ENCODE results near the gene CTBP2. TPM values are rescaled to one million over a fixed set of nuclear protein-coding genes. Genes with fewer than 3 reads are reported as not detected.

Gene CTBP2
- total RNA-seq, 4 donors from 2014 or later, result 41.8 to 55.9 (median 47.1) TPM

DNA sequence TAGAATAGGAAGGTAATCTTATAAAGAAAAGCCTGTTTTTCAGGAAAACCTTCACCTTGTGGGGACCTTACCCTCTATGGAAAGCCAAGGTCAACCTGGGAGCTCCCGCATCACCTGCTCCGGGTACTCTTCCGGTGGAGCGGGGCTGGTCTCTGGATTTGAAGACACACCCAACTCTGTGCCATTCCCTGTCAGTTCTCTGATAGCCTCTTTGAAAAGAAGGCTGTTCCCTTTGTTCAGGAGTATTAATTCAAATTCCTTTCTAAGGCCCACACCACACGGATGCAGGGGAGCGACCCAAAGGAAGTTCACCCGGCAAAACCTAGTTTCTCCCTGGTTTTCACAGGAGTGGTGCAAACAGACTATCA, 10.7 kb downstream of the CTBP2 start:
- peak overlapping the region; percentile 79 to 99 (median 91) for H3K27ac ChIP-seq
- no peak for DNase-seq
- TF ChIP-seq POLR2A (IDR thresholded peaks at IDR 0.05), result no peak
- TF ChIP-seq, protein P1, sequence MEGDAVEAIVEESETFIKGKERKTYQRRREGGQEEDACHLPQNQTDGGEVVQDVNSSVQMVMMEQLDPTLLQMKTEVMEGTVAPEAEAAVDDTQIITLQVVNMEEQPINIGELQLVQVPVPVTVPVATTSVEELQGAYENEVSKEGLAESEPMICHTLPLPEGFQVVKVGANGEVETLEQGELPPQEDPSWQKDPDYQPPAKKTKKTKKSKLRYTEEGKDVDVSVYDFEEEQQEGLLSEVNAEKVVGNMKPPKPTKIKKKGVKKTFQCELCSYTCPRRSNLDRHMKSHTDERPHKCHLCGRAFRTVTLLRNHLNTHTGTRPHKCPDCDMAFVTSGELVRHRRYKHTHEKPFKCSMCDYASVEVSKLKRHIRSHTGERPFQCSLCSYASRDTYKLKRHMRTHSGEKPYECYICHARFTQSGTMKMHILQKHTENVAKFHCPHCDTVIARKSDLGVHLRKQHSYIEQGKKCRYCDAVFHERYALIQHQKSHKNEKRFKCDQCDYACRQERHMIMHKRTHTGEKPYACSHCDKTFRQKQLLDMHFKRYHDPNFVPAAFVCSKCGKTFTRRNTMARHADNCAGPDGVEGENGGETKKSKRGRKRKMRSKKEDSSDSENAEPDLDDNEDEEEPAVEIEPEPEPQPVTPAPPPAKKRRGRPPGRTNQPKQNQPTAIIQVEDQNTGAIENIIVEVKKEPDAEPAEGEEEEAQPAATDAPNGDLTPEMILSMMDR (IDR thresholded peaks at IDR 0.05), result no peak
- peaks cover 69 to 100% (median 89%) of the 10 kb centered on the region in 3 donors for H3K4me1 ChIP-seq
- no peaks in the 10 kb centered on the region for H3K9me3 ChIP-seq
- H3K27me3 ChIP-seq, result no peaks in the 10 kb centered on the region
- H3K36me3 ChIP-seq, result peaks cover 0 to 7% (median 0%) of the 10 kb centered on the region in 3 donors
- intact Hi-C loops (cut with DNase I), result loop anchor here (10.0 kb wide), 2 partner anchors 85 to 235 kb away; no protein-coding TSS in a partner anchor
- no peak overlapping the region for H3K4me3 ChIP-seq
- WGBS, 2 donors, result 28 to 42% methylated on average over 5 to 6 of the region's 7 CpGs

DNA sequence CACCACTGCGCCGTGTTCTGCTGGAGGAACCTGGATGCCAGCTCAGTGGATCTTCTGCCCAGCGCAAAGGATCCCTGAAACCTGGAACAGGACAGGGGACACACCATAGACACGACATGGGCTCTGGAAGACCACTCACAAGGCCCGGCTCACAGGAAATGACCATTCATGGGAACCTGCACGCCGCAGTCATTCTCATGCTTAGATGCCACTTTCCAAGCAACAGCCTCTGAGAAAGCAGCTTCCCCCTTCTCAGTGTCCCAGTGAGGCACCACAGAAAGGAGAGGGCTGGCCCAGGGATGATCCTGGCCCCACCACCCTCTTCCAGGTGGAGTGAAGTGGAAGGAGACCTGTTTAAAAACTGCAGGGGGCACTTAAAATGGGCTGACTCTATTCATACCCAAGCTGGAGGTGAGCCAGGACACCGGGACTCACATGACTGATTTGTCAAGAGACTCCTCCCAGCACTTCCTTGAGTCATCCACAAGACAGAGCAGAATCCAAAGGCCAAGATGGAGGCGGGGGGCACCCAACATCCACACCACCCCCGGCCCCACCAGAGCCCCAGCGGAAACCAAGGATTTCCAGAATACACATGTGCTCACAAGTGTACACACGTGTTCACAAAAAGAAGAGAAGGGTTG, 11.2 kb downstream of the CTBP2 start:
- Histone ChIP-seq H3K9me3 (no peaks in the 10 kb centered on the region), H3K27ac (peak overlapping the region; percentile 79 to 99 (median 91)), H3K4me1 (peaks cover 72 to 100% (median 90%) of the 10 kb centered on the region in 3 donors), H3K36me3 (peaks cover 0 to 7% (median 0%) of the 10 kb centered on the region in 3 donors), H3K4me3 (no peak overlapping the region), H3K27me3 (no peaks in the 10 kb centered on the region)
- 27 to 54% methylated on average over 5 to 10 of the region's 12 CpGs for WGBS, 2 donors
- TF ChIP-seq POLR2A (IDR thresholded peaks at IDR 0.05), result no peak
- TF ChIP-seq, protein P1 (IDR thresholded peaks at IDR 0.05), result no peak
- intact Hi-C loops (cut with DNase I), result loop anchor here (10.0 kb wide), 1 partner anchor 234 kb away; no protein-coding TSS in a partner anchor
- DNase-seq, result no peak

DNA sequence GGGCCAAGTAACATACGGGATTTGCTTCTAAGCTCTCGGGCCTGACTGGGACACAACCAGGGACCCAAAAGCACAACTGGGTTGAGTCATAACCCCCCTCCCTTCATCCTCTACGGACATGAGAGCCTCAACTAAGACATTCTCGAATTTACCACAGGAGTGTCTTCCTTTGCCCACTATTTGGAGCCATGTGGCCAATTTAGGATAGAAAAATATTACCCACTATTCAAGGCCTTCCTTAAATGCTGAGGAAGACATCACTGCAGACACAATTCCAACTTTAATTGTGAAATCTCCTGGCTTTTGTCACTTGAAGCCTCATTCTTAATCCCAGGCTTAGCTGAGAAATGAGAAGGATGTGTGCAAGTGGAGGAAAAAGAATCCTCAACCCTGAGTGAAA, 11.8 kb downstream of the CTBP2 start:
- peak overlapping the region; percentile 79 to 99 (median 91) for H3K27ac ChIP-seq
- no peaks in the 10 kb centered on the region for H3K9me3 ChIP-seq
- peaks cover 0 to 7% (median 0%) of the 10 kb centered on the region in 3 donors for H3K36me3 ChIP-seq
- peaks cover 76 to 100% (median 90%) of the 10 kb centered on the region in 3 donors for H3K4me1 ChIP-seq
- TF ChIP-seq, protein P1 (IDR thresholded peaks at IDR 0.05), result no peak
- TF ChIP-seq POLR2A (IDR thresholded peaks at IDR 0.05), result no peak
- no peaks in the 10 kb centered on the region for H3K27me3 ChIP-seq
- intact Hi-C loops (cut with DNase I), result loop anchor here (10.0 kb wide), 1 partner anchor 234 kb away; no protein-coding TSS in a partner anchor
- 31 to 42% methylated on average over 4 of the region's 4 CpGs for WGBS, 2 donors
- H3K4me3 ChIP-seq, result no peak overlapping the region
- DNase-seq, result no peak

DNA sequence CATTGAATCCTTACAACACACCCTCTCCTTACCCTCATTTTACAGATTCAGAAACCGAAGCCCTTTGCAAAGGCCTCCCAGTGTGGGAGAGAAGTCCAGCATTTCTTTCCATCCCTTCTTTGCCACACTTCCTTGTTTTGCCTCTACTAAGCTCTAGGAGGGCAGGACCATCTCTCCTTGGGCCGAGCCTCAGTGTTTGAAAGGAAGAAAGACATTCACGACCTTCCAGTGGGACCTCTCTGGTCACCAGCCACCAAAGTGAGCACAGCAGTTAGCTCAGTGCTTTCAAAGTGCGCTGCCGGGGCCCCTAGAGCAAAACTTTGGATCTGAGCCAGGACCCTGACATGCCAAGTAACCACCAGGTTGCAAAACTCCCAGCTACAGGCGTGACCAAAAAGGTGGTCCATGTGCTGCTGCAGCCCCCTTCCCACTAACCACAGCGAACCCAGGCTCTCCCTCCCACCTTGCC, 12.4 kb downstream of the CTBP2 start:
- intact Hi-C loops (cut with DNase I), result loop anchor here (10.0 kb wide), 1 partner anchor 233 kb away; no protein-coding TSS in a partner anchor
- no peak for DNase-seq
- TF ChIP-seq, protein P1 (IDR thresholded peaks at IDR 0.05), result no peak
- TF ChIP-seq POLR2A (IDR thresholded peaks at IDR 0.05), result no peak

More for the DNA sequence above, 12.4 kb downstream of the CTBP2 start:
- Histone ChIP-seq H3K9me3 (no peaks in the 10 kb centered on the region), H3K4me3 (no peak overlapping the region), H3K4me1 (peaks cover 71 to 100% (median 86%) of the 10 kb centered on the region in 3 donors), H3K36me3 (peaks cover 0 to 7% (median 0%) of the 10 kb centered on the region in 3 donors), H3K27ac (peak overlapping the region; percentile 79 to 99 (median 91)), H3K27me3 (no peaks in the 10 kb centered on the region)
- 33 to 55% methylated on average over 5 of the region's 7 CpGs for WGBS, 2 donors
